Mammary epithelial cell (primary cell): ENCODE data around the gene COL6A1.

Source experiments
- CTCF ChIP-seq, 2 donors: IDR thresholded peaks in 1 of 2; conservative IDR thresholded peaks in 1 of 2; 2 replicates each; pipeline ENCODE4 v1.5.1; 2011 to 2012; ENCODE audit warnings: inconsistent platforms in 2 of 2, low read length in 2 of 2, mild to moderate bottlenecking in 2 of 2, control low read depth in 1 of 2, low read depth in 1 of 2; ENCODE audit not compliant: insufficient read depth in 1 of 2; ENCODE audit errors: extremely low read depth in 1 of 2
- EZH2 ChIP-seq: IDR thresholded peaks from 2 replicates; pipeline ENCODE4 v1.6.1; 2012; ENCODE audit warnings: low read length, inconsistent platforms, borderline replicate concordance

- no peak for TF ChIP-seq CTCF (conservative IDR thresholded peaks at IDR 0.05 in 1 of 2, IDR thresholded peaks at IDR 0.05 in 1 of 2; ENCODE audit: extremely low read depth in 1 of 2, insufficient read depth in 1 of 2, low read depth in 1 of 2, low read length in 2 of 2)
- TF ChIP-seq EZH2: no peak
Measured at GRCh38 chr21:46038871-46039397, 57.4 kb downstream of the COL6A1 start.
